Ishikawa (cell line): Measurements from ENCODE around the gene SOX5.
A peak's percentile ranks its signal among the peaks of the same experiment; 100 is the strongest.

Experiments used
- CEBPB ChIP-seq: IDR thresholded peaks from 2 replicates; pipeline ENCODE4 v1.6.1; 2012
- CREB1 ChIP-seq: IDR thresholded peaks from 2 replicates; pipeline ENCODE4 v1.6.1; 2012; ENCODE audit warnings: low read depth
- EGR1 ChIP-seq: IDR thresholded peaks from 2 replicates; pipeline ENCODE4 v1.6.1; 2012
- EP300 ChIP-seq: IDR thresholded peaks from 2 replicates; pipeline ENCODE4 v1.6.1; 2012; ENCODE audit warnings: borderline replicate concordance
- FOXM1 ChIP-seq: IDR thresholded peaks from 2 replicates; pipeline ENCODE4 v1.6.1; 2012; ENCODE audit warnings: low read depth, borderline replicate concordance
- MAX ChIP-seq: IDR thresholded peaks from 2 replicates; pipeline ENCODE4 v1.6.1; 2012
- NFIC ChIP-seq: IDR thresholded peaks from 2 replicates; pipeline ENCODE4 v1.6.1; 2012
- RAD21 ChIP-seq: IDR thresholded peaks from 2 replicates; pipeline ENCODE4 v1.6.1; 2012; ENCODE audit warnings: low read depth
- TAF1 ChIP-seq: IDR thresholded peaks from 2 replicates; pipeline ENCODE4 v1.6.1; 2012; ENCODE audit warnings: low read depth, mild to moderate bottlenecking
- TCF12 ChIP-seq: IDR thresholded peaks from 2 replicates; pipeline ENCODE4 v1.6.1; 2012; ENCODE audit warnings: low read depth
- TEAD4 ChIP-seq: IDR thresholded peaks from 2 replicates; pipeline ENCODE4 v1.6.1; 2012
- USF1 ChIP-seq: IDR thresholded peaks from 2 replicates; pipeline ENCODE4 v1.6.1; 2012
- YY1 ChIP-seq: IDR thresholded peaks from 2 replicates; pipeline ENCODE4 v1.6.1; 2012; ENCODE audit warnings: low read depth
- ZBTB7A ChIP-seq: IDR thresholded peaks from 2 replicates; pipeline ENCODE4 v1.6.1; 2012; ENCODE audit warnings: low read depth
- TF ChIP-seq, protein P1 (sequence below): IDR thresholded peaks from 2 replicates; pipeline ENCODE4 v1.6.1; 2012; ENCODE audit warnings: low read depth, mild to moderate bottlenecking

The SOX5 gene

DNA sequence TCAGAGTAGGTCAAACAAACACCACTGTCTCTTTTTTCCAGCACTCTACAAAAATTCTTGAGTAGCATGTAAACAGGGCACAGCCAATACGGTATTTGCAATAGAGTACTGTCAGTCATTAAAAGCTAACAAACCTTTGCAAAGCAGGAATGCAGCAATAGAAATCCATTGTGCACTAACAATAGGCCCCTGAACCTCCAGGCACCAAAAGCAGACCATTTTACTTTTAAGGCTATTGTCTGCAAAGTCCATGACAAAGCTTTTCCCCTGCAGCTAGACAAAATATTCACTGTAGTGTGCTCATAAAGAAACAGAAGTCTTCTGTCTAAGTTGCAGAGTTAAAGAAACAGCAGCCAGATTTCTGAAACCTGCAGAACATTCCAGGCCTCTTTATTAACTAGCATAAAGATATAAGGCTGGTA, 191.9 kb downstream of the SOX5 start:
- 0 out of 2 replicates have a peak, but pooled peaks have one; percentile 5 for TF ChIP-seq CREB1
- peak; percentile 92 for TF ChIP-seq EP300
- TF ChIP-seq, protein P1, sequence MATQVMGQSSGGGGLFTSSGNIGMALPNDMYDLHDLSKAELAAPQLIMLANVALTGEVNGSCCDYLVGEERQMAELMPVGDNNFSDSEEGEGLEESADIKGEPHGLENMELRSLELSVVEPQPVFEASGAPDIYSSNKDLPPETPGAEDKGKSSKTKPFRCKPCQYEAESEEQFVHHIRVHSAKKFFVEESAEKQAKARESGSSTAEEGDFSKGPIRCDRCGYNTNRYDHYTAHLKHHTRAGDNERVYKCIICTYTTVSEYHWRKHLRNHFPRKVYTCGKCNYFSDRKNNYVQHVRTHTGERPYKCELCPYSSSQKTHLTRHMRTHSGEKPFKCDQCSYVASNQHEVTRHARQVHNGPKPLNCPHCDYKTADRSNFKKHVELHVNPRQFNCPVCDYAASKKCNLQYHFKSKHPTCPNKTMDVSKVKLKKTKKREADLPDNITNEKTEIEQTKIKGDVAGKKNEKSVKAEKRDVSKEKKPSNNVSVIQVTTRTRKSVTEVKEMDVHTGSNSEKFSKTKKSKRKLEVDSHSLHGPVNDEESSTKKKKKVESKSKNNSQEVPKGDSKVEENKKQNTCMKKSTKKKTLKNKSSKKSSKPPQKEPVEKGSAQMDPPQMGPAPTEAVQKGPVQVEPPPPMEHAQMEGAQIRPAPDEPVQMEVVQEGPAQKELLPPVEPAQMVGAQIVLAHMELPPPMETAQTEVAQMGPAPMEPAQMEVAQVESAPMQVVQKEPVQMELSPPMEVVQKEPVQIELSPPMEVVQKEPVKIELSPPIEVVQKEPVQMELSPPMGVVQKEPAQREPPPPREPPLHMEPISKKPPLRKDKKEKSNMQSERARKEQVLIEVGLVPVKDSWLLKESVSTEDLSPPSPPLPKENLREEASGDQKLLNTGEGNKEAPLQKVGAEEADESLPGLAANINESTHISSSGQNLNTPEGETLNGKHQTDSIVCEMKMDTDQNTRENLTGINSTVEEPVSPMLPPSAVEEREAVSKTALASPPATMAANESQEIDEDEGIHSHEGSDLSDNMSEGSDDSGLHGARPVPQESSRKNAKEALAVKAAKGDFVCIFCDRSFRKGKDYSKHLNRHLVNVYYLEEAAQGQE = no peak
- TF ChIP-seq MAX = peak; percentile 39; the same call in 1 of the 2 replicates
- TF ChIP-seq ZBTB7A = no peak
- peak; percentile 91 for TF ChIP-seq TEAD4
- TF ChIP-seq NFIC = peak; percentile 72
- no peak for TF ChIP-seq RAD21
- TF ChIP-seq CEBPB = peak; percentile 28; the same call in 1 of the 2 replicates
- TF ChIP-seq EGR1 = no peak
- peak; percentile 86 for TF ChIP-seq TCF12
- peak; percentile 57 for TF ChIP-seq YY1
- peak; percentile 38; the same call in 1 of the 2 replicates for TF ChIP-seq TAF1
- peak; percentile 84; the same call in 1 of the 2 replicates for TF ChIP-seq FOXM1
- no peak for TF ChIP-seq USF1

DNA sequence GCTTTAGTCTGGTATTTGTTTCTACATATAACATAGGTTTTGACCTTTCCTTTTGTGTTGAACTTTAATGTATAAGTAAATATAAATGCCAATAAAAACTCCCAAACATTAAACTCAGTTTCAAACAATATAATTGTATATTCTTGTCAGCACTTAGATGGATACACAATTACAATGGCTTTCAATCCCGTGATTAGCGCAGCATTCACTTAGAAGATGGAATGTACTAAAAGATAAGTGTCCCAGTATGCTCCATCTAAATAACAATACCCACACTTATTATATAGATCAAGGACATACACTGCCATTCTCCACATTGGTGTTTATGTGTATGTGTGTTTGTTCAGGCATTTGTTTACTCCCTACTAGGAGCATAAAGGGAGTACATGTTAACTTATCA, 193.1 kb downstream of the SOX5 start:
- TF ChIP-seq, protein P1 = no peak

GRCh38 chr12:23753628-23754365, 195.7 kb downstream of the SOX5 start:
- no peak for TF ChIP-seq TAF1
- TF ChIP-seq USF1 = no peak
- no peak for TF ChIP-seq ZBTB7A
- TF ChIP-seq NFIC = no peak
- no peak for TF ChIP-seq TEAD4
- TF ChIP-seq CREB1 = no peak
- TF ChIP-seq RAD21 = no peak
- TF ChIP-seq FOXM1 = no peak
- no peak for TF ChIP-seq EP300
- no peak for TF ChIP-seq CEBPB
- TF ChIP-seq TCF12 = no peak
- TF ChIP-seq, protein P1 = no peak
- TF ChIP-seq EGR1 = no peak
- TF ChIP-seq YY1 = no peak
- no peak for TF ChIP-seq MAX

- TF ChIP-seq USF1 (no peak), EP300 (no peak), CREB1 (no peak), CEBPB (no peak), NFIC (no peak), RAD21 (no peak), EGR1 (no peak), YY1 (no peak), TEAD4 (no peak), TAF1 (no peak), MAX (no peak)
- TF ChIP-seq, protein P1 = no peak
Observed at GRCh38 chr12:23752245-23752644, 197.2 kb downstream of the SOX5 start.
